ENCODE data around the gene NOTCH3. TPM values are rescaled to one million over a fixed set of nuclear protein-coding genes. Genes with fewer than 3 reads are reported as not detected.

The NOTCH3 gene
- total RNA-seq, 1 experiment from 2014 or later = 164 TPM

- no peak overlapping the region for H2BK20ac ChIP-seq (ENCODE audit: low read depth, low read length, poor library complexity, severe bottlenecking)
- H2BK120ac ChIP-seq (ENCODE audit: low read depth, low read length, poor library complexity, severe bottlenecking) = no peak overlapping the region
- H2BK15ac ChIP-seq (ENCODE audit: low read depth, low read length) = no peak overlapping the region
- H3K56ac ChIP-seq (ENCODE audit: insufficient read length, low read depth, low read length) = no peak overlapping the region
- H2BK12ac ChIP-seq (ENCODE audit: insufficient read length, low read depth, low read length) = no peak overlapping the region
- H3K36me3 Mint-ChIP-seq (ENCODE audit: insufficient read depth in 1 of 3, low read depth in 3 of 3) = peaks cover 37 to 53% (median 47%) of the 10 kb centered on the region in 3 experiments; a peak in 6 of 7 replicates
- H4K20me1 ChIP-seq (ENCODE audit: control insufficient read depth, insufficient read depth, insufficient read length) = no peaks in the 10 kb centered on the region
- H3K9me3 ChIP-seq (ENCODE audit: control insufficient read depth, low read depth, low read length) = no peaks in the 10 kb centered on the region
- TF ChIP-seq CTCF (conservative IDR thresholded peaks at IDR 0.05) = no peak
- DNase-seq = no peak
- no peak overlapping the region for H2BK5ac ChIP-seq (ENCODE audit: insufficient read length, low read length)
- no peak overlapping the region for H3K14ac ChIP-seq (ENCODE audit: insufficient read depth, low read length)
- no peak overlapping the region for H4K5ac ChIP-seq (ENCODE audit: insufficient read length, low read depth, low read length)
- H3K4ac ChIP-seq (ENCODE audit: low read depth, low read length) = no peak overlapping the region
- H3K27ac ChIP-seq (ENCODE audit: insufficient read length, low read depth, low read length) = no peak overlapping the region
- H3T11ph ChIP-seq (ENCODE audit: low read length) = no peak overlapping the region
- peaks cover 7% of the 10 kb centered on the region for H3K23me2 ChIP-seq (ENCODE audit: insufficient read length, low read depth, low read length, poor library complexity, severe bottlenecking)
- no peak overlapping the region for H2AK5ac ChIP-seq (ENCODE audit: insufficient read length, low read length)
- H3K79me1 ChIP-seq (ENCODE audit: insufficient read depth, low read depth, low read length, poor library complexity, severe bottlenecking) = peaks cover 3% of the 10 kb centered on the region
- no peak overlapping the region for H3K23ac ChIP-seq (ENCODE audit: insufficient read length, low read depth, low read length)
- peaks cover 7% of the 10 kb centered on the region in 2 experiments for H3K4me1 Mint-ChIP-seq
- H3K27ac Mint-ChIP-seq = no peak overlapping the region
- no peaks in the 10 kb centered on the region; the same call in 1 of the 2 replicates for H3K27me3 Mint-ChIP-seq (ENCODE audit: low read depth)
- no peak overlapping the region for H2AFZ ChIP-seq (ENCODE audit: low read length)
- no peak overlapping the region for H4K91ac ChIP-seq (ENCODE audit: insufficient read length, low read depth, low read length)
- no peak overlapping the region for H4K8ac ChIP-seq (replicated peaks; ENCODE audit: insufficient read length, low read depth, low read length)
- no CpG with 5 or more reads among the region's 22 CpGs for WGBS (ENCODE audit: extremely low coverage, insufficient read length, low lambda C conversion rate)
- H3K4me1 ChIP-seq (ENCODE audit: insufficient read depth, low read length) = no peaks in the 10 kb centered on the region
- H3K9ac ChIP-seq (ENCODE audit: extremely low read depth, insufficient read length, low read length) = no peak overlapping the region
- H3K18ac ChIP-seq (ENCODE audit: insufficient read length, low read depth, low read length) = no peak overlapping the region
- H3K4me3 Mint-ChIP-seq = peak overlapping the region; percentile 95 to 96; a peak in 3 of 5 replicates
- H3K9me3 Mint-ChIP-seq = no peaks in the 10 kb centered on the region; a peak in 2 of 5 replicates
- H3K79me2 ChIP-seq (ENCODE audit: insufficient read depth, low read length) = no peaks in the 10 kb centered on the region; the same call in 1 of the 2 replicates
- H3K4me2 ChIP-seq (ENCODE audit: insufficient read depth, insufficient read length, low read length) = no peak overlapping the region
- H3K27me3 ChIP-seq (ENCODE audit: insufficient read depth, low read length) = no peaks in the 10 kb centered on the region
These were observed 77.5 kb downstream of the NOTCH3 start for GRCh38 chr19:15123031-15123890.

All from H9 (cell line).